ENCODE measurements around the gene ABCG1. TPM values are rescaled to one million over a fixed set of nuclear protein-coding genes. Genes with fewer than 3 reads are reported as not detected.

The ABCG1 gene
- total RNA-seq, 1 experiment from 2014 or later: 2.5 TPM

DNA sequence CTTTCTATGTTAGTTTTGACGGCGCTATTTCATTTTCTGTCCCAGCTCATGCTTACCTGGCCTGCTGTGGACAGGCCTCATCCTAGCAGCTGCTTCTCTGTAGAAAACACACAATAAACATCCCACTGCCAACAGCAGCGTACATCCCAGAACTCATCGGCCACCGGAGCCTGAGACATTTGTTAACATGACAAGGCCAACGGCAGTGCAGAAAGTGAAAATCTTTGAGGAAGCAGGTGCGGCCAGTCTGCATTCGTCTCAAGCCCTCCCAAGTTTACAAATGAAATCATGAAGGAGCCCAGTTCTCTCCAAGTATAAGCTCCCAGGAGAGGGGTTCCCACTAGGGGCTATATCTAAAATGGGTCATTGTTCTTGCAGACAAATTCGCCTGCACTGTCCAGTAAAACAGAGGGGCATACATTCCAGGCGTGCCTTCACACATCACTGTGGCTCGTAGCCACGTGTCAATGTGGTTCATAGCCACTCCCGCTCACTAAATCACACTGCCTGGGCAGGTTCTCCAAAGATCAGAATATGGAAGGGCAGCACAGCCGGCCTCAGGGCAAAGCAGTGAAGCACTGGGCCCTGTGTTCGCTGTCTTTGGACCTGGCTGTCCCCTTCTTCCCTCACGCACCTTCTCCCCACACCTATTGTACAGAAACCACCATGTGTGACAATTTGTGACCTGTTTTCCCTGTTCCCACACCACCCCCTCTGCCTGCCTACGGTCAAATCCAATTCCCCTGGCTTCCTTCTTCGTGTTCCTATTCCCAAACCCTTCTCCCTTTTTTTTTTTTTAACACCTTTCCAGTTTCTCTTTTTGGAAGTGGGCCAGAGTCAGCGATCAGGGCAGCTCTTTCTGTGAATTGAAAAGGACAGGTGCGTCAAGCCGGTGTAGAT lies 27.0 kb upstream of the ABCG1 start:
- DNase-seq (ENCODE audit: low spot score): peak; percentile 45

DNA sequence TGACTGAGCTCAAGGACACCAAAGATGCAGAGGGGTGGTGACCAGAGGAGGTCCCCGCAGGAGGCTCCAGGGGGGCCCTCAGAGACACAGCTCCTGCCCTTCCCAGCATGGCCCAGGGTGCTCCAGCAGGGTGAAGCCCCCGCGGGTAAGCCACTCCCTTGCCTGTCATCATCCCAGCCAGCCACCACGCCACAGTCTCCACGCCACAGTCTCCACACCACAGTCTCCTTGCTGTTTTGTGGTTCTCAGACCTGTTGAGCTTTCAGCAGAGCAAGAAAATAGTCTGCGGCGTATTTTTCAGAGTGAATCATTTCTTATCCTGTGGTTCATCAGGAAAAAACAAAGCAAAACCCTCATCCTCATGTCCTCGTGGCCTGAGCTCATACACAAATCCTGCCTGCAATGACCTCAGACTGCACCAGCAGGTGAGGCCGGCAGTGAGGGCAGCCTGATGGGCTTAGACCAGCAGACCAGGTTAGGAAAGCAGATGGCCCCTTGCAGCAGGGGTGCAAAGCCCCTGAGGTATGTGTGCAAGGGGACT lies 25.7 kb upstream of the ABCG1 start:
- peak; percentile 81 for DNase-seq (ENCODE audit: low spot score)

DNA sequence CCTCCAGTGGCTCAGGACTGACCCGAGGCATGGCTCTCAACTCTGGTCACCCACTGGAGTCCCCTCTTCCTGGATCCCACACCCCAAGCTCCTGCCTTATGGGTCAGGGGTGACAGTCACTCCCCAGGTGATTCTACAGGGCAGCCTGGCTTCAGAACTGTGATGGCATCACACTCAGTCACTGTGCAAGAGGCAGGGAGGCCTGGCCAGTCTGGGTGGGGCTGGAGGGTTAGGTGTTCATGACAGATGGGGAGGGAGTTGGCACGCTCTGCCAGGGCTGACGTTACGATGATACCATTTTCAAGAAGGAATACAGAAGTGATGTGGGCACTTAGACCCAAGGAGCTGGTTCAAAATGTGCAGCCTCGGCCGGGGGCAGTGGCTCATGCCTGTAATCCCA lies 25.2 kb upstream of the ABCG1 start:
- no peak for DNase-seq (ENCODE audit: low spot score)

DNA sequence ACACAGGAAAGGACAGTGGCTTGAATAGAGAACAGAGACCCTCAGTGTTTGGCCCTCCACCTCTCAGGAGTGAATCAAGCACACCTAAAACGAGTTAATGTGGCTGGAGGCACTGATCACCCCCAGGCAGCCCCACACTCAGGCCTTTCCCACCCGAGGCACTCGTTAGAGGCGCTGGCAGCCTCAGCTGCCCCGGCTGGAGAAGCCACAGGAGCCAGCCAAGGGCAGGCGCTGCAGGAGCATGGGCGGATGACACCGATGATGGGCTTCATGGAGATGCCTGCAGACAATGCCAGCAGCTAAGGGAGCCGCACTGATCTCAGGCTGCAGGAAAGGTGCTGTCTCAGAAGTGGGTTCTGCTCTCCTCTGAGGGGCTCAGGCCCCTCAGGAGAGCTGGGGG lies 24.1 kb upstream of the ABCG1 start:
- DNase-seq (ENCODE audit: low spot score): no peak

DNA sequence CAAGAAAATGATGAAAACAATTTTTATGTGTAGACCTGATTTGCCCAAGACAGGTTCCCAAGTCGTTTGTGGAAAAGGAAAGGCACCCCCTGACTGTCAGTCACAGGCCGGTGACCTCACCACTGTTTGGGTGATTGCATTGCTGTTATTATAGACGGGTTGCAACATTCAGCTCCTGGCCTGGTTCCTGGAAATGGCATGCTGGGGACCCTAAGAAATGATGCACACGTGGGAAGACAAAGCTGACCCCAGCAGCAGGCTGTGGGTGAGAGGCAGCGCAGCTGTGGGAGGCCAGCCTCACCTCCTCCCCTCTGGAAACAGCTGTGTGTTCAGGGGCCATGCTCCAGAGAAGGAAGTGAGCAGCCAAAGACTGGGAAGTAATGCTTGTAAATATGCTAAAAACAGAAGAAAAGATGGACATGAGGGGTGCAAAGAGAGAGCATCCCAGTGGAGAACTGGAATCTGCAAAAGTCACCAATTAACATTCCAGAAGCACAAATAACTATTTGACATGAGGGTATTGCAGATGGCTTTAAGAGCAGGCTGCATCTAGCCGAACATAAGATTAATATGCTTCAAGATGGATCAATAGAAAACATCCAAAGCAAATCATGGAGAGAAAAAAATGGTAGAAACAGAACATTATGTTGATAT lies 23.4 kb upstream of the ABCG1 start:
- DNase-seq (ENCODE audit: low spot score): no peak

DNA sequence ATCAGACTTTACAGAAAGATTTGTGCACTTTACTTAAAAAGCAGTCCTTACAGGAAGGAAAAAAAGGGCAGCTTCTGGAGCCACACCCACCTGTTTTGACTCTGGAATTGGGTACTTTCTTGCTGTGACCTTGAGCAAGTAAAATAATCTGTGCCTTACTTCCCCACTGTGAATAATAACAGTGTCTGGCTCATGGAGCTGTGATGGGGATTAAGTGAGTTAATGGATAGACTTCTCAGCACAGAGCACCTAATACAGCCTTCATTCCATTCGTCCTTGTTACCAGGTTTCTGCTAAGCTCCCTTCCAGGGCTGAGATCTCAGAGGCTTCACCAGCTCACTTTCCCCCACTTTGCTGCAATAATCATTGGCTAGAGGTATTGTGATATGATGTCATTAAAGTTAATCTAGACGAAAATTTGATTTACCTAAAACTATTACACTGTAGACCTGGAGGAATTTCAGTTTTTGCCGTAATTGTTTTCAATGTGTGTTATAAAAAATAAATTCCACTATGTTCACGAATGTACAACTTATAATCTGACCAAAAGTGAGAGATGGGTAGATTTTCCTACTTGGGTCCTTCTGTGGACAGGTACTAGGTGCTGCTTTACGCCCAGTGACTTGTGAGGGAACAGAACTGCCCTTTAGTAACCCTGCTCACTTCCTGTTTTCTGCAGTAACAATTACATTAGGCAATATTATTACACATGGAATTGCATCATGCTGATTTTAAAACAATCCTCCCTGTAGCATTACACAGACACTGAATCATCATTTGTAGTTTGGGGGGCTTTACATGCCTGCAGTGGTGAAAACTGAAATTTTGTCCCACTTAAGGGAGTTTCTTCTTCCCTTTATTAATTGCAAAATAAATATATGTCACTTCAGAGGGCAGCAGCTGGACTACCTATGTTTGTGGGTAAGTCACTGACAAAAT lies 19.7 kb upstream of the ABCG1 start:
- peak; percentile 83 for DNase-seq (ENCODE audit: low spot score)

DNA sequence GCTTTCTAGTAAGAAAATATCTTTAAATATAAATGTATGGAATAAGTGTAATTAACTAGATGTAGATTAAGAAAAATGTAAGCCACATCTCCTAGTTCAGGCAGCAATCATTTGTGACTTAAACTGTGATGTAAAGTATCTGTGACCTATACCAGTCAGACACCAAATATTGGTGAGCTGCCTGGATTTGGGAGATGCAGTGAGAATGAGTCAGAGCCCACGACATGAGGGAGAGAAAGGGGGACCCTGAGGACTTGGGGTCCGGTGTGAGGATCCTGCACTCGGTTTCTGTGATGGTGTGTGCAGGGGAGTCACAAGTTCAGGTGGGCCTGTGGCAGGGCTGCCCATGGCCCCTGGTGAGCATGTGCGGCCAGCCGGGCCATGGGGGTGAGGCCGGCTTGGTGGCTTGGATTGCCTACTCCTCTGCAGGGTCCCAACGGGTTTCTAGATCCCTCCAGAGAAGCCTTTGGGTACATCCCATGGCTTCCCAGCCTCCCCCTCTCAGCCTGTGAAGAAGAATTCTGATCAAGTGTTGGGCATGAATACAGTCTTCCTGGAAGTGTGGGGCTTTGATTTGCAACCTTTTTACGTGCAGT lies 19.0 kb upstream of the ABCG1 start:
- no peak for DNase-seq (ENCODE audit: low spot score)

DNA sequence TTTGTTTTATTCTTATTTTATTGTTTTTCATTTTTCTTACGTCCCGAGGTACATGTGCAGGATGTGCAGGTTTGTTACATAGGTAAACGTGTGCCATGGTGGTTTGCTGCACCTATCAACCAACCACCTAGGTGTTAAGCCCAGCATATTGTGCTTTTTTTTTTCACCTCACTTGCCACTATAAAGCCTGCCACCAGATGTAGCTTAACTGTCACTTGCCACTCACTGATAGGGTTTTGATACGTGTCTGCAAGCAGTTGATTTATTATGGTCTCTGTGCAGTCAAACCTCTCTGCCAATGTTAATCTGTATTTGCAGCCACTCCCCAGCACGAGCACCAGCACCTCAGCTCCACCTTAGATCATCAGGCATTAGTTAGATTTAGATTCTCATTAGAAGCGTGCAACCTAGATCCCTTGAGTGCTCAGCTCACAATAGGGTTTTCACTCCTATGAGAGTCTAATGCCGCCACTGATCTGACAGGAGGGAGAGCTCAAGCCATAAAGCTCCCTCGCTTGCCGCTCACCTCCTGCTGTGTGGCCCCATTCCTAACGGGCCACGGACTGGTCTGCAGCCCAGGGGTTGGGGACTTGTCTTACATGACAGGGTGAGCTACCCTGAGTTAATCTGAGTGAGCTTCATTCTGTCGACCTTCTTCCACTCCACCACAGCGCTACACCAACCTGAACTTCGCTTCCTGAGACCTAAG lies 17.9 kb upstream of the ABCG1 start:
- no peak for DNase-seq (ENCODE audit: low spot score)

DNA sequence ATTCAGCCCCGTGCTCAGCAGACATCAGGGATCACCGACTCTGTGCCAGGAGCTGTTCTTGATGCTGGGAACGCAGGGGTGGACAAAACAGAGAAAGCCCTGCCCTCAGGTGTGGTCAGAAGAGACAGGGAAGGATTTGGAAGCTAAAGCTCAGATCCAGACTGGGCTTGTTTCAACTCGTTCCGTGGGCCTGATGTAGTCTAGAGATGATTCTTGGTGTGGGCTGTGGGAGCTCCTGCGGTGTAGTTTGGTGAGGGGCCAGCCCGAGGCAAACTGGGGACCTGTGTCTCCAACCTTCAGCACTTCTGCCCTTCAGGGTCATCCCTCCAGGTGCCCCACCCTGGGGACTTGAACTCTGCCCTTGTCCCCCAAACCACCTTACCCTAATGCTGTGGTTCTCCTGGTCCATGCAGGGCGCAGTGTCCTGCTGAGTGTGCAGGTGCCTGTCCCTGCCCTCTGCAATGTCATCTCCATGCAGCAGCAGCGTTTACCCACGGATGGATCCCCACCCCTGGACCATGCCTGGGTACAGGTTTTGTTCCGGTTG lies 17.3 kb upstream of the ABCG1 start:
- DNase-seq (ENCODE audit: low spot score): no peak

DNA sequence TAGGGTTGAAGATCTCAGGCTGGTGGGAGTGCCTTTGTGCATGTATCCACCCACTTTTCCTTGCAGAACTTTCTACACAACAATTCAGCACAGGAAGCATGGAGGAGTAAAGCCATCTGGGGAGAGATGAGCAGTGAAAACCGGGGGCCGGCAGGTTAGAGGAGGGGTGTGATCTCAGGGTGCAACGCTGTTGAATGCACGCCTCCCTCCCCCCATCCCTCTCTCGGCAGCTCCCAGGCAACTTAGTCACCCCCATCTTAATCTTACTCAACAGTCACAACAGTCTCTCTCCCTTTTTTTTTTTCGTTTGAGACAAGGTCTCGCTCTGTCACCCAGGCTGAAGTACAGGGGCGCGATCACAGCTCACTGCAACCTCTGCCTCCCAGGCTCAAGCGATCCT lies 16.6 kb upstream of the ABCG1 start:
- no peak for DNase-seq (ENCODE audit: low spot score)

DNA sequence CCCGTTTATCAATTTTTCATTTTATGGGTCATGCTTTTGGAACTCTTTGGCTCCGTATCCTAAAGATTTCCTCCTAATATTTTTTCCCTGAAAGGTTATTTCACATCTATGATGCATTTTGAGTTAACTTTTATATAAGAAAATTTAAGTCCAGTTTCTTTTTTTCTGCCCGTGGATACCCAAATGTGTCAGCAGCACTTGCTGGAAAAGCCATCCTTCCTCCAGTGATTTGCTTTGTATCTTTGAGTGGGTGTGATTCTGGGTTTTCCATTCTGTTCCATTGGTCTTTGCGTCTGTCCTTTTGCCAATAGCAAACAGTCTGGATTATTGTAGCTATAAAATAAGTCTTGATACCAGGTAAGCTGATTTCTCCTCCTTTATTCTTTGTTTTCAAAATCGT lies 15.6 kb upstream of the ABCG1 start:
- DNase-seq (ENCODE audit: low spot score): no peak

DNA sequence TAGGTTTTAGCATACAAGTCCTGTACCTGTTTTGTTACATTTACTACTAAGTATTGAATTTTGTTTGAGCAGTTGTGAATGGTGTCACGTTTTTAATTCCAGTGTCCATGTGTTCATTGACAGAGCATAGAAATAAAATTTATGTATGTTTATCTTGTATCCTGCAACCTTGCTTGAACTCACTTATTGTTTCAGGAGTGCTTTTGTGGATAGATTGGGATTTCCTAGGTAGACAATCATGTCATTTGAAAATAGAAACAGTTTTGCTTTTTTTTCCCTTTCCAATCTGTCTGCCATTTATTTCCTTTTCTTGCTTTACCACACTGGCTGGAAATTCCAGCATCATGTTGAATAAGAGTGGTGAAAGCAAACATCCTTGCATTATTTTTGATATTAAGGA lies 15.0 kb upstream of the ABCG1 start:
- DNase-seq (ENCODE audit: low spot score): no peak

DNA sequence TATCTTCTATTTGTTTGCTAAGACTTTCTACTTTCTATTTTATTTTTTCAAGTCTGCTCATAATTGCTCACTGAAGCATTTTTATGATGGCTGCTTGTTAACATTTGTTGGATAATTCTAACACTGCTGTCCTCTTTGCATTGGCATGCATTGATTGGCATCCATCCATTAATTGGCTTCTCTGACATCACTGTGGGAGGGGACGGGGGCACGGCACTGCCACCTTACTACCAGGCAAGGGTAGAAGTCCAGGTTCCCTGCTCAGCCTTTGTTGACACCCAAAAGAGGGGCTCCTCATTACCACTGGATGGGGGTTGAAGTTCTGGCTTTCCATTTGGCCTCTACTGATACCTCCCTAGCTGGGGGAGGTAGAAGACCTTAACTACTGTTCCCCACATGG lies 11.5 kb upstream of the ABCG1 start:
- no peak for DNase-seq (ENCODE audit: low spot score)

DNA sequence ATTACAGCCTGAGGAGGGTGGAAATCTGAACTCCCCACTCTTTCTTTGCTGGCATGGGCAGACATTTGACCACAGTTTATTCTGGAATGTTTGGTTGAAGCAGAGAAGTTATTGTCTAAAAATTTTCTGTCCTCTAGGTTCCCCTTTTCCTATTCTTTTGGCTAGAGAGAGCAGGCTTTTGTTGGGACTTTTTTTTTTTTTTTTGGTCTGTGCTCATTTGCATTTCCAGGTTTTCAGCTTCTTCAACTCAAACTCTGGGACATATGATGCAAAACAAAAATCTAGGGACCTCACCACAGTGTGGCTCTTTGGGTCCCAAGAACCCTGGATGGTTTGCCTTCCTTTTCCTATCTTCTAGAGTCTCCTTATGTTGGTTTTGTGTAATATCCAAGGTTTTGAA lies 10.9 kb upstream of the ABCG1 start:
- no peak for DNase-seq (ENCODE audit: low spot score)

DNA sequence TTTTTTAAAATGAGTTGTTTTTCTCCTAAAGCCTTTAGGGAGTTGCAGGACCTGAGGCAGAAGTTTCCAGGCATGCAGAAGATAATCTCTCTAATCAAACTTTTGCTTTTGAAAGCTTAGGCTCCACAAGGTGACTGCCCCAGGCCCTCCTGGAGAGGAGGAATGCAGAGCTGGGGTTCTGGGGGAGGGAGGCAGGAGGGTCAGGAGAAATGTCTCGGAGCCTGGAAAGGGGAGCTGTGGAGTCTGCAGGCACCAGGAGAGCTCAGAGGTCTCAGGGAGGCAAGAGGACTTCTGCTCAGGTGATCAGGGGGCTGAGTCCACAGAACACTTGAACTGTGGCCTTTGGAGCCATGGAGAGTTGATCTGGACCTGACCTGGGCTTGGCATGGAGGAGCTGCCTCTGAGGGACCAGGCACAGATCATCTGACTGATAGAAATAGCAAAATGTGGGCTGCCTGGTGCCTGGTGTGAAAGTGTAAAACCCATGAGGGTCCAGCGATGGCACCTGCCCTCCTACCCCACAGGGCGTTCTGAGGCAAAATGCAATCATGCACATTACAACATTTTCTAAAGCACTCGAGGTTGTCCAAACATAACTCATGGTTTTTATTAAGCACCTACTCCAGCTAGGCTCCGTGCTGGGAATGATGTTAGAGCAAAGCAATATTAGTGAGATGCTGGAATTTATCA lies 10.0 kb upstream of the ABCG1 start:
- no peak for DNase-seq (ENCODE audit: low spot score)

DNA sequence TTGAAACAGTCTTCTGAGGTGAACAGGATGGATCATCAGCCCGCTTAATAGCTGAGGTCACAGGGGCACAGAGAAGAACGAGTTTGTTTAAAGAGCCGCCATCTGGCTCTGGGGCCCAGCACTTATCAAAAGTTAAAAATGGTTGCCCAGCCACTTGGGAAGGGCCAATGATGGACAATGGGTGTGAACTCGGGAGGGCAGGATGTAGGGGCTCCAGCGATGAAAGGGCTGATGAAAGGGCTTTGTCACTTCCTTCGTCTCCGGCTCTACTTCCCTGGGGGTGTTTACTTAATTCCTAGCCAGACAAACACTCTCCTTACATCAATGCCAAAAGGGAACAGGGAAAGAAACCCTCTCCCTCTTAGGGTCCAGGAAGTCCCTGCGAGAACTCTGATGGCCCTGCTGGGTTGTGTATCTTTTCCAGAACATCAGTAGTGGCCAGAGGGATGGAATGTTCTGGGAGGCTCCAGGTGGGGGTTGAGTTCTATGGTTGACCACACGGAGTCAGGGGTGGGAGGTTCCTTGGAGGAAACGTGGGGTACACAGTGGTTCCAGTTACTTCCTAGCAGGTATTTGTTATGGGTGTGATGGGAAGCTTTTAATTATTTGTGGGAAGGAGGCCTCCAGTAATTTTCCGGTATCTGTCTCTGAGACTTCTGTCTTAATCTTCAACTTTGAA lies 9.0 kb upstream of the ABCG1 start:
- DNase-seq (ENCODE audit: low spot score): peak; percentile 23

DNA sequence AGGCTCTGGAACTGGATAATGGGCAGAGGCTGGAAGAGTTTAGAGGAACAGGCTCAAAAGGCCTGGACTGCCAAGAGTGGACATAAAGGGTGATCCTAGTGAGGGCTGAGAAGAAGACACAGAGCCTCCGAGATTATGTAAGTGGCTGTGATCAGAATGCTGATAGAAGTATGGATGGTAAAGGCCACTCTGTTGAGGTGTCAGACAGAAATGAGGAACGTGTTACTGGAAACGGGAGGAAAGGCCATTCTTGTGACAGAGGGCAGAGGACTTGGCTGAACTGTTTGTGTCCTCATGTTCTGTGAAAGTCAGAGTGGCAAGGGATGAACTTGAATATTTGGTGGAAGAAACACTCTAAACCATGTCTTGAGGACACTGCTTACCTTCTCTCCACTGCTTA lies 6.7 kb upstream of the ABCG1 start:
- no peak for DNase-seq (ENCODE audit: low spot score)

DNA sequence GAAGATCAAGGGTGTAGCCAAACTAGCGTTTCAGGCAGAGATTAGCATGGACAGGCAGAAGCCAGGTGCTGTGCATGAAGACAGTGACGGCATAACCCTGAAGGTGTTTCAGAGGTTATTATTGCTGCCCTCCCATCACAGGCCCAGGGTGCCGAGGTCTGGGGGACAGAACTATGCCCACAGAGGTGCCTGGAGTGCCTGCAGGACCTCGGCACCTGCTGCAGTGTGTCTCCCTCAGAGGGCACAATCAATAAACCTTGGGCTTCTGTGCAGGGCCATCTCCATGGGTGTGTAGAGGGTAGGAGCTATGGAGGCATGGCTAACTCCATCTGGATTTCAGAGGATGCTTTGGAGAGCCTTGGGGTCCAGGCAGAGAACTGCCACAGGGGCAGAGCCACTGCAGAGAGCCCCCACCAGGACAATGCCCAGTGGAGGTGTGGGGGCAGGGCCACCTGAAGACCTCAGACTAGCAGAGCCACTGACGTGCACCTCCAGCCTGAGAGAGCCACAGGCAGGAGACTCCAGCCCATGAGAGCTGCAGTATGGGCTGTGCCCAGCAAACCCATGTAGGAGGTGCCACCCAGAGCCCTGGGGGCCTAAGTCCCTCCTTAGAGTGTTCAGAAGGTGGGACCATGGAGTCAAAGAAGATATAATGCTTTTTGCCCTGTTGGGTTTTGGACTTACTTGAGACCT lies 5.7 kb upstream of the ABCG1 start:
- no peak for DNase-seq (ENCODE audit: low spot score)

Data from A172 (cell line).